GM19438 (cell line): ENCODE data around the gene GPBP1.
"Not testable (repeated sequence)": the region's sequence is repeated elsewhere in the genome, so short reads cannot be mapped to it uniquely, and the experiment has no call there.

Experiments used
- ATAC-seq: cut with Tn5 transposase; IDR thresholded peaks from one replicate; pipeline ENCODE4 v1.9.1; 2021; ENCODE audit warnings: low read depth; ENCODE audit not compliant: unreplicated experiment

Gene GPBP1

DNA sequence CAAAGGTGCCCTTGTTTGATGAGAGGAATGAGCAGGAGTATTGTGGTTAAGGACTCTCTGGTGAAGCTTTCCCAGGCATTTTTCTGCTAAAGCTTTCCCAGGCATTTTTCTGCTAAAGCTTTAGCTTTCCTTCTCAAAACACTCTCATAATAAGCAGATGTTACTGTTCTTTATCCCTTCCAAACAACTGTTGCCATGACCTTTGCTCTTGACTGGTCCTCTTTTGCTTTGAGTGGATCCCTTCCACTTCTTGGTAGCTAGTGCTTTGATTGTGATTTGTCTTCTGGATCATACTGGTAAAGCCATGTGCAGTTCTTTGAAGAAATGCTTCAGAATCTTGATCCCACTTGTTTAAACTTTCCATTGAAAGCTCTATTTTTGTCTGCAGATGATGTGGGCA is 85.8 kb downstream of the GPBP1 start:
- no peak for ATAC-seq

DNA sequence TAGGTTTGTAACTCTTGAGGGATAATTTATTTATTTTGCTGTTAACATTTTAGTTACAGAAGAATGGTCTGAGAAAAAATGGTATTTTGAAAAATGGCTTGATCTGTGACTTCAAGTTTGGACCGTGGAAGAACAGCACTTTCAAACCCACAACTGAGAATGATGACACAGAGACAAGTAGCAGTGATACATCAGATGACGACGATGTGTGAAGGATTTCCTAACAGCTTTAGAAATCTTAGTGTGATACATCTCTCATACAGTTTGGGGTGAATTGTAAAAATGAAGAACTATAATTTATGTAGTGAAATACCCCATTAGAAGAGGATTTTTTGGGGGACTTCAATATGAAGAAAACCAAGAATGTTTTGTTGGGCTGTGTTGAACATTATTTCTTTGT is 88.7 kb downstream of the GPBP1 start:
- no peak for ATAC-seq

DNA sequence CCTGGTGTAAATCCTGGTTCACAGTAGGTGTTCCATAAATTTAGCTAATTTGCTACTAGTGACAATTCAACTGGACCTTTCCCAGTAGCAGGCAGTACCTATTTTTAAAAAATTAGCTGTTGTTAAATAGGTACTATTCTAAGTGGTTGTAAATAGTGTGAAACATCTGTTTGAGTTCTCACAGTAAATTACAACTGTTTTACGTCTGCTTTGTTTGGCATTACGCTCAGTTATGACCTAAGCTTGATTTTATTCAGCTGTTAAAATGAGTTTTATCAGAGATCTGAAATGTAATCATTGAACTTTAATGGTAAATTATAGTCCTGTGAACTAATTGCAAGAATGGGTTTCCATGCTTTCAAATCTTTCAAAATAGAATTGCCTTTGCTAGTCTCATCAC is 93.9 kb downstream of the GPBP1 start:
- ATAC-seq, result no peak

DNA sequence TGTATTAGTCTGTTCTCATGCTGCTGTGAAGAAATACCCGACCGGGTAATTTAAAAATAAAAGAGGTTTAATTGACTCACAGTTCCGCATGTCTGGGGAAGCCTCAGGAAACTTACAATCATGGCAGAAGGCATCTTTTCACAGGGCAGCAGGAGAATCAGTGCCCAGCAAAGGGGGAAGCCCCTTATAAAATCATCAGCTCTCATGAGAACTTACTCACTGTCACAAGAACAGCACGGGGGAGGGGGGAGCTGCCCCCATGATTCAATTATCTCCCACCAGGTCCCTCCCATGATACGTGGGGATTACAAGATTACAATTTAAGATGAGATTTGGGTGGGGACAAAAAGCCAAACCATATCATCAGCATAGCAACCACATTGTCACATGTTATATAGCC is 102.5 kb downstream of the GPBP1 start:
- no peak for ATAC-seq

DNA sequence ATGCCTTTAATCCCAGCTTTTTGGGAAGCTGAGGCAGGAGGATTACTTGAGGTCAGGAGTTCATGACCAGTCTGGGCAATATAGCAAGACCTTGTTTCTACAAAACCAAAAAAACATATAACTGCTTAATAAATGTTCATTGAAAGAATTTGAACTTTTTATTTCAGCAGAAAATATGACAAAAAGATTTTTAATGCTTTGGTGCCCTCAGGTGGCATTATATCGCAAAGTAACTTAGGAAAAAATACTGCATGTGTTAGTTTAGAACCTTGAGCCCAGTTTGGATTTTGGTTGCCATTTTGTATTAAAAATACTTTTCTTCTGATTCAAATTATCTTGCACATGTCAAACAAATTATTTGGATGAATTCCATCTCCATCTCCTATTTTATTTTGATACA is 103.2 kb downstream of the GPBP1 start:
- ATAC-seq, result no peak

DNA sequence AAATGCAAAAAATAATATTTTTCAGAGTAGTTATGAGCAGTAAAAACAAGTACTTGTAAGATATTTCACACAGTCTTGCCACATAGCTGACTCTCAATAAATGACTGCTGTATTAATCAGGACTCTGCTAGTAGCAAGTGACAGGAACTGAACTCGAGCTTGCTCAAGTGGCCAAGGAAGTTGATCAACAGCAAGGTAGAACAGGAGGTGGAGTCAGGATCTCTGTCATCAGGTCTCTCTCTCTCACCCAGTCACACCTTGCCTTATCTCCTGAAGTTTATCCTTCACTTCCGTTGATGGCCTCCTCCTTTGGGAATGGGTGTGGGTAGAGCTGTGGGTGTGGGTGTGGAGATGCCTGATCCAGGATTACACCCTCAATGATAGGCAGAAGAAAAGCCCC is 107.0 kb downstream of the GPBP1 start:
- no peak for ATAC-seq

DNA sequence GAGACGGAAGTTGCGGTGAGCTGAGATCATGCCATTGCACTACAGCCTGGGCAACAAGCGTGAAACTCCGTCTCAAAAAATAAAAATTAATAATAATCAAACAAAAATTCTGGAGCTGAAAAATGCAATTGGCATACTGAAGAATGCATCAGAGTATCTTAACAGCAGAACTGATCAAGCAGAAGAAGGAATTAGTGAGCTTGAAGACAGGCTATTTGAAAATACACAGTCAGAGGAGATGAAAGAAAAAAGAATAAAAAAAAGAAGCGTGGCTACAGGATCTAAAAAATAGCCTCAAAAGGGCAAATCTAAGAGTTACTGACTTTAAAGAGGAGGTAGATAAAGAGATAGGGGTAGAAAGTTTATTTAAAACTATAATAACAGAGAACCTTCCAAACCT is 111.2 kb downstream of the GPBP1 start:
- not testable (repeated sequence) for ATAC-seq

DNA sequence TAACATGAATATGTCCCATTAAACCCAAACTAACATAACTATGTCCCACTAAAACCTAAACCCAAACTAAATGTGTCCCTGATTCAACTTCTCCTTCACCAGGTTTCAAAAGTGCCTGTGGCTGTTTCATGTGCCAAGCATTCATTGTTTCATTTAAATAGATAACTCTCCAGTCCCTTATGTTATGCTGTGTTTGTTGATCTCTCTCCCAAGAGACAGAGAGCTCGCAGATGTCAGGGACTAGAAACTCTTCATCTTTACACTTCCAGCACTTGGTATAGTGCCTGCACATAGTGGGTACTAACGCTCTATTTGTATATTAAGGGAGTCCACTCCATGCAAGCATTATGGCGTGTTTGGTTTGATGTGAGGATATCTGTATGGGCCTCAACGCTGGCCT is 118.0 kb downstream of the GPBP1 start:
- no peak for ATAC-seq

DNA sequence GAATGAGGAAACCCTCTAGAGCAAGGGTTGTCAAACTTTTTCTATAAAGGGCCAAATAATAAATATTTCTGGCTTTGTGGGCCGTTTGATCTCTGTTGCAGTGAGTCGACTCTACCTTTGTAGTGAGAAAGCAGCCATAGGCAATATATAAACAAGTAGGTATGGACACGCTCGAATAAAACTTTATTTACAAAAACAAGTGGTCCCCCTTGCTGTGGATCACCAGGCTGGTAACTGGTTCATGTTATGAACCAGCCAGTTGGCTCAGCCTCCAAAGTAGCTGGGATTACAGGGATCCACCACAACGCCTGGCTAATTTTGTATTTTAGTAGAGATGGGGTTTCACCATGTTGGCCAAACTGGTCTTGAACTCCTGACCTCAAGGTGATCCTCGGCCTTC is 118.5 kb downstream of the GPBP1 start:
- ATAC-seq, result no peak

DNA sequence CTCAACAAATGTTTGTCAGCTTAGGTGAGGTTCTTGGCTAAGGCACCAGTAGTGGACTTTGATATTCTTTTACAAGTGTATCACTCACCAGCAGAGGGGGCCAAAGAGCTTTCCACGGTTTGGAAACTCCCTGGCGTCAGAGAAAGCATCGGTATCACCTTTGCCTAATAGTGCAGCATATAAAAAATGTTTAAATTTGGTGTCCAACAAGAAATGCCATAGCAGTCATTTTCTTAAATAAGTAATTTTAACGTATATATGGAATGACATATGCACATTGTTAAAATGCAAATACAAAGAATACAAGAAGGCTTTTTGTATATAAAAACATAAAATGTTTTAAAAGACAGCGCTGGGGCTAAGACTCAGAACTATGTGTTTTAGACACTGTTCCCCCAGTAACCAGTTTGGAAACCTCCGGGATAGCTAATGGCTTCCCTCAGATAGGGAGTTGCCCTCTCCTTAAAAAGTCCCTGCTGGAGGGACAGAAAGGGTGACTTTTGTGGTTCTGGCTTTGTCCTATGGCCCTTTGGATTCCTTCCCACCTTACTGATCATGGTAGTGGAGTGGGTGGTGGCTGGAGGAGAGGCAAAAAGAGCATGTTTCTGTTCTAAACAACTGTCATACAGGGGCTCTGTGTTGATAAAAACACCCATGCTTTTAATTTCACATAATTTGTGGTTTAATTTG is 124.6 kb downstream of the GPBP1 start:
- ATAC-seq, result no peak

DNA sequence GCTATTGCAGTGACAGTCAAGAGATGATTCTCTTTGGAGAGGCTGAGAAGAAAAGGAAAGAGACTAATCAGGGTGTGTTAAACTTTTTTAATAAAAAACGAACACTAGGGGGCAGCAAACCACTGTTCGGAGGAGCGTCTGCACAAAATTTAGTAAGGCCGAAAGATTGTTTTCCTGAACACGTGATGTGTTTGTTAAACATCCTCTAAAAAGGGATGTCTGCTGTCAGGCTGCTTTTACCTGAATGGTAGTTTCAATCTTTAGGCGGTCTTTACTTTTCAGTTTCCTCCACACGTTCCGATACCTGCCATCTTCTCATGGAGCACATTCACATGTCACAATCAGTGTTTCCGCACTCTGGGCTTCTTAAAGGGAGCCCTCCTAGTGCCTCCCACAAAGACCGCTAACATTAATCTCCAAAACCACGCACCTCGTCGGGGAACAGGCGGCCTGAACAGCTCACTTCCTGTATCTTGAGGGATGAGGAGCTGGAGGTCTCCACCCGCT is 125.2 kb downstream of the GPBP1 start:
- ATAC-seq, result no peak

DNA sequence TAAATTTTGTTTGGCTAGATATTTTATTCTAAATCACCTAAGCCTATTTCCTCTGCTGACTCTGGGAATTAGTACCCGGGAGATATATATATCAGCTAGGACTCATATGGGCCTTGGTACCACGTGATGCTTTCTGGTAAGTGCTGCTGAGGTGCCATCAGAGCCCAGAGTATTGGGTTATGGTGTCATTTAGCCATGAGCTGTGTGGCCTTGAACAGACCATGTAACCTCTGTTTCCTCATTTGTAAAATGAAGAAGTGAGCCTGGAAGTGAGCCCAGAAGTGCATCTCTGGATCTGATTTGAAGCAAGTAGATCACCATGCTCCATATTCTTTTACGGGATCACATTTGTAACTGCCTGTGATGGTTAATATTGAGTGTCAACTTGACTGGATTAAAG is 126.1 kb downstream of the GPBP1 start:
- ATAC-seq, result no peak

DNA sequence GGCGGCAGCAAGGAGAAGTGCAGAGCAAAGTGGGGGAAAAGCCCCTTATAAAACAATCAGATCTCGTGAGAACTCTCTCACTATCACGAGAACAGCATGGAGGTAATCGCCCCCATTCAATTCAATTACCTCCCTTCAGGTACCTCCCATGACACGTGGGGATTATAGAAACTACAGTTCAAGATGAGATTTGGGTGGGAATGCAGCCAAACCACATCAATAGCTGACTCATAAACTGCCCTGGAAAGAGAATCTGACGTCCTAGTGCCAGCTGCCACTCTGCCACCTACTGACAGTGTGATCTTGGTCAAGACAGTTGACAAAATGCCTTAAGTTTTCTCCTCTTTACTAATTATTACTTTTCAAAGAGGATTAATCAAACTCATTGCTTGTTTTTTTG is 128.3 kb downstream of the GPBP1 start:
- no peak for ATAC-seq

DNA sequence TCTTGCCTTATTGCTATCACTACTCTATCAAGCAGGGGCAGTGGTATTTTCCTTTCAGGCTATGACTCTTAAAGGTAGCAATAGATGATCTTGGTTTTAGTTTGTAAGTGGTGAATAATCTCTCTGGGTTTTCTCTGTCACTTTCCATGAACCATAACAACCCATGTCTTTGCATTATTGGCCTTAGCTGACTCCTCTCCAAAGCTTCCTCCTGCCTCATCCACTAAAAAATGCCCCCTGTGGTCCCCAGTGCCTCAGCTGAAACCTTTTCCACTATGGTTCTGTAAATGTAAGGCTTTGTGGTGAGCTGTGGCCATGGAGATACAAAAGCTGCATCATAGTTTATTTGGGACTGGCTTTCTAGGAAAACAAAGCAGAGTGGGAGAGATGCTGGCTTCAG is 128.8 kb downstream of the GPBP1 start:
- ATAC-seq, result no peak

DNA sequence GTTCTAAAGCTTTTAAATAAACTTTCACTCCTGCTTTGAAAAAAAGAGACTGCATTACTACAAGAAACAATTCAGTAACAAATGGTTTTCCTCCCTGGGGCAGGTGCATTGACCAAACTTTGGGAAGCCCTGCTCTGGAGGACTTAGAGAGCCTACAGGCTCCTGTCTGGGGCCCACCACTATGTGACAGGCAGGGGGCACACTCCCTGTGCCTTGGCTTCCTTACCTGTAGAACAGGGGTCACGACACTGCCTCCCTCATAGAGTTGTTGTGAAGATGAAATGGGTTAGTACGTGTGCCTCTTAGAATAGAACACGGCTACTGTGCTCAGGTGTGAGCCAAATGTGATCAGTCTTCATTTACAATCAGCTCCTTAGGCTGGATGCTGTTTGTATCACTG is 130.1 kb downstream of the GPBP1 start:
- ATAC-seq, result no peak

DNA sequence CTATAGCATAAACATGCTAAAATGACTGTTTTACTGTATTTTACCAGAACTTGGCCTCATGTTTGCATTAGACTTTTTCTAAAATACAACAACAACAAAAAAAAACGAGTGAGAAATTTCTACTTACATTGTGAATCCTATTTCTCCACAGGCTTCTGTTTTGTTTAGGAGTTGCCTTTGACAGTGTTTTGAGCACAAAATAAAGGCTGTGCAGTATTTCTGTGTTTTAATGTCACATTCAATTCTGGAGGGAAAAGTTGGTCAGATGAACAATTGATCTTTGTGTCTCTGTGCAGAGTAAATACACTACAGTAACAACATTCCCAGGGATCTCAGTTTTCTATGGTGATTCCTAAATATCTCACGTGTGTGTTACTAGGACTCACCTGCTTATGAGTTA is 131.1 kb downstream of the GPBP1 start:
- no peak for ATAC-seq

DNA sequence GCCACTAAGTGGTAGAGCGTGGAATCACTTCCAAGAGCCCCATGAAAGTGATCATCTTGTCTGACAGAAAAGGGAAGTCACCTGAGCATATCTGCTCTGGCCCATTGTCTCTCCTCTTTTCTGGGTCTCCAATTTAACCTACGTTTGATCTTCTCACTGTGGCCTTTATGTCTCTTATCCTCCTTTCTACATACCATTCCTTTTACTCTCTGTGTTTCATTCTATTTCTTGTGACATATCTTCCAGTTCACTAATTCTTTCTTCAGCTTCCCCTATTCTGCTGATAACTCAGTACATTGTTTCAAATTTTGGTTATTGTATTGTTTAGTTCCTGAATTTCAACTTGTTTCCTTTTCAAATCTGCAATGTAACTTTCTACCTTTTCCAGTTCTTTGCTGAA is 132.5 kb downstream of the GPBP1 start:
- ATAC-seq, result no peak

DNA sequence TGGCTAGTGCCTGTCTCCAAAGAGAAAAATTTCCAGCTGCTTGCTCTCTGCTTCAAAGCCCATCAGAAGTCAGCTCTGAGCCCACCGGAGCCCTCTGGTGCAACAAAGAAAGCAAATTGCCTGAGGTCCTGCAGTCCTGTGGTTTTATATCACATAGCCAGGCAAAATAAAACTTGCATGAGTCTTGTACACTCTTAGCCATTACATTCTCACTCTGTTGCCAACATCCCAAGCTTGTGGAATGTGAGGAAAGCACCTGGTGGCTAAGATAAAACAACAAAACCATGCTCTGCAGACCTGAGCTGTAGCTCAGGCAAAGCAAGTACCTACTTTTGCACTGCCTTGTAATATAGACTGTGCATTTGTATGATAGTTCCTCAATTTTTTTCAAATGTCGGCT is 133.7 kb downstream of the GPBP1 start:
- no peak for ATAC-seq

DNA sequence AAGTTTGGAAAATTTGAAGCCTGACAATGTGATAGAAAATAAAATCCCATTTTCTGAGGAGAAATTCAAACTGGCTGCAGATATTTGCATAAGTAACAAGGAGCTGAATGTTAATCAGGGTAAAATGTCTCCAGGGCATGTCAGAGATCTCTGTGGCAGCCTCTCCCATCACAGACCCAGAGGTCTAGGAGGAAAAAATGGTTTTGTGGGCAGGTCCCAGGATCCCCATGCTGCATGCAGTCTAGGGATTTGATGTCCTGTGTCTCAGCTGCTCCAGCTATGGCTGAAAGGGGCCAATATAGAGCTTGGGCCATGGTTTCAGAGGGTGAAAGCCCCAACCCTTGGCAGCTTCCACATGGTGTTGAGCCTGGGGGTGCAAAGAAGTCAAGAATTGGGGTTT is 135.2 kb downstream of the GPBP1 start:
- not testable (repeated sequence) for ATAC-seq

DNA sequence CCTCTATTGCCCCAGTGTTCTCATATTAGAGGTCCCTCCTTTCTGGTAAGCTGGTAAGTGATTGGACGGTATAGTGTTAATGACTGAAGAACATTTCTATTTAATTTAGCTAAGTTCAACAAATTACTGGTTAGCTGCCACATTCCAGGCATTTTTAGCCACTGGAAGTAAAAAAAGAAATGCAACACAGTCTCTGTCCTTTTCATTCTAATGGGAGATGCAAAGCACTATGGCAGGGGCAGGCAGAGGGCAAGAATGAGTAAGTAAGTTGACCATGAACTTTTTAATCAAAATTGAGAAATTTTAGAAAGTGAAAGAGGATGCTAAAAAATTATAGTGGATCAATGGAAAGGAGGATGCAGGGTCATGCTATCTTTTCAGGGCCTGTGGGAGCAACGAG is 137.4 kb downstream of the GPBP1 start:
- ATAC-seq, result no peak

DNA sequence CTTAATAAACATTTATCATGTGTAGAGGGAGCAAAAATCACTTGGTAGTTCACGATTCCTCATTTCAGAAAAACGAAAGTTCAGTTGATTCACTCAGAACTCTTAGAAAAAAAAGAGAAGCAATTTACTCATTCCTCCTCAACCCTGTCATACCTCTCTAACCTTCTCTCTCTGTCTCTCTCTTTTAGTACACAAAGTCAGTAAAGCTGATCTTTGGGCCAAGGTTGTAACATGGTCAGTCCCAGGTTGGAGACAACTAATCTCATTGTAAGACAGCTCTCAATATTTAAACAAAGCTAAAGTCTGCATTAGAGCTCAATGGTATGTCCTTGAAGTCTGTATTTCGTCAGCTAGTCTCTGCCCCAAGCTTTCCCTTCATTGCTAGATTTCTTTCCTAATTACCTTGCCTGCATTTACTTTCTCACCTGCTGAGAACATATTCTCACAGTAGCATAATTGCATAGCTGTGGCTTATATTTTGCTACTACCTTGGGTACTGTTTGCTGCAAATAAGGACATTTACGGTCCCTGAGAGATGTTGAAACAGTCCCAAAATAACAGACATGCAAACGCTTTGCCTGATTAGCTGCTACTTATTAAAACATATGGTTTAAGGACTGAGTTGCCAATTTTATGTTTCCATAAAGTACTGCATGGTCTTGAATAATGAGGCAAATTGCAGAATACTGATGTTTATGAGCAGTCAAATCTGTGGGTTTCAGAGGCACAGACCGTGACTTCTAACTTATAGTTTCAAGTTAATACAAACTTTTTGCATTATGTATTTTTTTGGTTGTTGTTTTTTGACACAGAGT is 138.3 kb downstream of the GPBP1 start:
- ATAC-seq, result no peak

DNA sequence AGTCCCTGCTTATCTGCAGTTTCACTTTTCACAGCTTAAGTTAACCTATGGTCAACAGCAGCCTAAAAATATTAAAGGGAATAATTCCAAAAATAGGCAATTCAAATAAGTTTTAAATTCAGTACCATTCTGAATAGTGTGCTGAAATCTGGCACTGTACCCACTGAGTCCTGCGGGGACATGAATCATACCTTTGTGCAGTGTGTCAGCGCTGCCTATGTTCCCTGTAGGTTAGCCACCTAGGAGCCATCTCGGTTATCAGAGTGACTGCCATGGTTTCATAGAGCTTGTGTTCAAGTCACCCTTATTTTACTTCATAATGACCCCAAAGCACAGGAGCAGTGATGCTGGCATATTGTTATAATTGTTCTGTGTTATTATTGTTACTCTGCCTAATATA is 139.9 kb downstream of the GPBP1 start:
- ATAC-seq, result no peak
